Adrenal gland (tissue), 12 donors: ENCODE results near the gene PML. TPM values are rescaled to one million over a fixed set of nuclear protein-coding genes. Genes with fewer than 3 reads are reported as not detected.
"Not testable (repeated sequence)": the region's sequence is repeated elsewhere in the genome, so short reads cannot be mapped to it uniquely, and the experiment has no call there.

ENCODE experiments used
- DNase-seq, 7 donors: peaks; one replicate each; pipeline ENCODE4 v3.0.0-alpha.2; 2019 to 2020
- H3K27ac ChIP-seq, 5 donors: fragments of 200-600 bp; sonication (generic) in 4 of 5; 1 replicate in 3 of 5; 2 replicates in 2 of 5; pipeline versions ENCODE4 v1.5.1 to v1.8.0; 2016 to 2020; ENCODE audit warnings: mild to moderate bottlenecking in 1 of 5
- H3K27me3 ChIP-seq: fragments of 200-600 bp; 2 replicates; pipeline ENCODE4 v1.8.0; 2021
- H3K36me3 ChIP-seq, 2 donors: fragments of 200-600 bp; replicated peaks in 1 of 2; 1 replicate in 1 of 2; 2 replicates in 1 of 2; pipeline versions ENCODE4 v1.5.1 to v1.8.0; 2018 to 2022
- H3K4me1 ChIP-seq, 2 donors: fragments of 200-600 bp; replicated peaks in 1 of 2; 1 replicate in 1 of 2; 2 replicates in 1 of 2; pipeline versions ENCODE4 v1.5.1 to v1.8.0; 2018 to 2021
- H3K4me3 ChIP-seq, 4 donors: fragments of 200-600 bp; sonication (generic) in 3 of 4; one replicate each; pipeline ENCODE4 v1.5.1; 2016 to 2018
- H3K9me3 ChIP-seq, 3 donors: fragments of 200-600 bp; sonication (generic) in 1 of 3; replicated peaks in 1 of 3; 1 replicate in 2 of 3; 2 replicates in 1 of 3; pipeline versions ENCODE4 v1.5.1 to v1.8.0; 2016 to 2021
- CTCF ChIP-seq, 6 experiments: fragments of 450-650 bp in 4 of 6; fragments of 200-600 bp in 2 of 6; sonication (generic) in 1 of 6; IDR thresholded peaks; 1 replicate in 5 of 6; 2 replicates in 1 of 6; pipeline versions ENCODE4 v1.5.1 to v1.8.0; 2016 to 2021; ENCODE audit warnings: antibody characterized with exemption in 6 of 6, mild to moderate bottlenecking in 2 of 6, moderate library complexity in 1 of 6
- POLR2A ChIP-seq, 2 donors: fragments of 450-650 bp; IDR thresholded peaks; one replicate each; pipeline ENCODE4 v1.6.1; 2017; ENCODE audit warnings: antibody characterized with exemption in 2 of 2, mild to moderate bottlenecking in 2 of 2, moderate library complexity in 1 of 2
- WGBS, 4 donors: extraction: QIAGEN DNeasy Blood & Tissue Kit in 2 of 4; methylation state at CpG; one replicate each; pipeline versions ENCODE4 v1.1.5 to v1.1.7; 2013 to 2017; 5-methylcytosine and 5-hydroxymethylcytosine counted together
- intact Hi-C, 2 donors: fragments of 100-400 bp; cut with DNase I; formaldehyde crosslinking; loops; one replicate each; pipeline versions ENCODE4 v1.14.1 to v1.15.0; 2022 to 2023
- polyA plus RNA-seq, 3 donors: library from polyadenylated mRNA; stranded (reverse); fragments of 200-250 nt in 2 of 3; fragments of 350-450 nt in 1 of 3; fragmentation: Illumina TruSeq in 1 of 3; extraction: RNeasy Lipid Tissue Mini Kit (QIAGEN cat#74804) in 1 of 3; gene quantifications; one replicate each; pipeline ENCODE4 v1.2.3, GENCODE V29; 2013 to 2014
- total RNA-seq, 9 donors: library from RNA; depleted of rRNA in 4 of 9; stranded (reverse); fragments of >200 nt in 4 of 9; fragments of 120-200 nt in 1 of 9; fragmentation: NEBNext Ultra II Directional in 1 of 9; extraction: Animal tissue kit (Norgen Biotek cat#: 25700) in 1 of 9; gene quantifications; one replicate each; pipeline versions ENCODE4 v1.1.0 to v1.2.4, GENCODE V29; 2013 to 2023
- donor health status: healthy with polysubstance abuse.
- donor health status: Bipolar disorder and iron deficiency.
- donor health status: DM: yes; HTN: yes; CAD: no.
- donor health status: DM: no; HTN: no; CAD: no.
- donor health status: DM: no; HTN: no; CAD: no.
- donor health status: DM: yes; HTN: yes; CAD: no.

The PML gene
- total and polyA plus RNA-seq, 12 donors = 7.0 to 103 (median 58.7) TPM

GRCh38 chr15:73969151-73969759 is 25.3 kb upstream of the PML start:
- TF ChIP-seq POLR2A (IDR thresholded peaks at IDR 0.05) (no peak), CTCF (IDR thresholded peaks at IDR 0.05) (no peak)
- WGBS, 4 donors = 82 to 87% (median 84%) methylated on average over 6 of the region's 6 CpGs
- DNase-seq = no peak
- H3K27ac ChIP-seq = no peak overlapping the region
- H3K9me3 ChIP-seq = no peaks in the 10 kb centered on the region
- peaks cover 5 to 9% of the 10 kb centered on the region in 2 donors for H3K4me1 ChIP-seq
- H3K36me3 ChIP-seq = no peaks in the 10 kb centered on the region
- H3K27me3 ChIP-seq = no peaks in the 10 kb centered on the region
- no peak overlapping the region for H3K4me3 ChIP-seq
- intact Hi-C loops = no loop called here

GRCh38 chr15:73972984-73973682 is 21.4 kb upstream of the PML start:
- Histone ChIP-seq H3K36me3 (no peaks in the 10 kb centered on the region), H3K9me3 (no peaks in the 10 kb centered on the region), H3K27me3 (no peaks in the 10 kb centered on the region), H3K27ac (no peak overlapping the region), H3K4me1 (peaks cover 4 to 5% of the 10 kb centered on the region in 2 donors), H3K4me3 (peak overlapping the region in 2 of 4 donors; percentile 7 to 22)
- DNase-seq = peak; percentile 83 to 94 (median 89)
- TF ChIP-seq CTCF (IDR thresholded peaks at IDR 0.05) (peak; percentile 78 to 95 (median 88)), POLR2A (IDR thresholded peaks at IDR 0.05) (no peak)
- WGBS, 4 donors = 17 to 26% (median 19%) methylated on average over 18 to 26 of the region's 26 CpGs
- intact Hi-C loops = loop anchor here (2.0 to 5.0 kb wide), 3 partner anchors 64 to 339 kb away; no protein-coding TSS in a partner anchor

GRCh38 chr15:73973683-73974200 is 20.8 kb upstream of the PML start:
- not testable (repeated sequence) for H3K4me1 ChIP-seq, H3K9me3 ChIP-seq, H3K27me3 ChIP-seq, H3K4me3 ChIP-seq, H3K36me3 ChIP-seq, H3K27ac ChIP-seq
- intact Hi-C loops = loop anchor here (2.0 to 5.0 kb wide), 3 partner anchors 63 to 339 kb away; no protein-coding TSS in a partner anchor
- peak in 1 of 7 donors; percentile 35 for DNase-seq
- 88 to 100% (median 94%) methylated on average over 5 to 39 of the region's 39 CpGs for WGBS, 4 donors

GRCh38 chr15:73975440-73976125 is 18.9 kb upstream of the PML start:
- H3K27me3 ChIP-seq, intact Hi-C loops, H3K4me3 ChIP-seq, H3K36me3 ChIP-seq, H3K9me3 ChIP-seq, H3K4me1 ChIP-seq, H3K27ac ChIP-seq: not testable (repeated sequence)
- DNase-seq = peak in 3 of 7 donors; percentile 17 to 60 (median 52)
- WGBS, 4 donors = 45 to 51% (median 47%) methylated on average over 18 of the region's 18 CpGs

GRCh38 chr15:73978896-73979295 is 15.6 kb upstream of the PML start:
- WGBS, 4 donors = 84 to 97% (median 87%) methylated on average over 3 of the region's 3 CpGs

More at GRCh38 chr15:73978896-73979295, 15.6 kb upstream of the PML start:
- no peak for TF ChIP-seq POLR2A (IDR thresholded peaks at IDR 0.05)
- TF ChIP-seq CTCF (IDR thresholded peaks at IDR 0.05) = no peak
- DNase-seq = peak in 1 of 7 donors; percentile 4
- Histone ChIP-seq H3K27me3 (no peaks in the 10 kb centered on the region), H3K36me3 (no peaks in the 10 kb centered on the region), H3K9me3 (no peaks in the 10 kb centered on the region), H3K4me3 (no peak overlapping the region), H3K4me1 (peaks cover 24 to 34% of the 10 kb centered on the region in 2 donors), H3K27ac (no peak overlapping the region)
- intact Hi-C loops = no loop called here
